Panc1 (cell line): Measurements from ENCODE around the gene ATP5ME. TPM values are rescaled to one million over a fixed set of nuclear protein-coding genes. Genes with fewer than 3 reads are reported as not detected.

Source experiments
- ATAC-seq: fragments of 200-7000 bp; cut with Tn5 transposase; 2 replicates; pipeline ENCODE4 v1.9.1; 2020; ENCODE audit warnings: mild to moderate bottlenecking, moderate library complexity
- BruUV-seq: library from RNA; stranded (reverse); fragments of 400-500 nt; replicated peaks from 2 replicates; lab custom pipeline; 2021; lab: Mats Ljungman, UMichigan
- CTCF ChIA-PET: fragments of 300-600 bp; sonication (Branson Sonifier 250); formaldehyde crosslinking; loops from one replicate; lab custom pipeline; 2022; ENCODE audit warnings: antibody characterized with exemption; lab: Charles Lee
- POLR2A ChIA-PET: fragments of 300-600 bp; sonication (Branson Sonifier 250); formaldehyde crosslinking; loops from one replicate; lab custom pipeline; 2022; ENCODE audit warnings: antibody characterized with exemption; lab: Charles Lee
- DNase-seq: peaks from one replicate; pipeline ENCODE4 v3.0.0-alpha.2; 2010; ENCODE audit warnings: low read depth, low spot score
- H3K27ac ChIP-seq: 2 replicates; pipeline ENCODE4 v1.5.1; 2011; ENCODE audit warnings: mild to moderate bottlenecking, low read length, inconsistent platforms
- H3K27me3 ChIP-seq: fragments of 200-500 bp; sonication (Bioruptor generic); 2 replicates; pipeline ENCODE4 v1.6.0; 2014; ENCODE audit warnings: low read length, inconsistent platforms; ENCODE audit not compliant: control insufficient read depth, insufficient read depth
- H3K36me3 ChIP-seq: fragments of 200-500 bp; sonication (Bioruptor generic); 2 replicates; pipeline ENCODE4 v1.5.1; 2014; ENCODE audit warnings: inconsistent platforms, mild to moderate bottlenecking, low read length, moderate library complexity; ENCODE audit not compliant: control insufficient read depth, insufficient read depth
- H3K4me1 ChIP-seq: 2 replicates; pipeline ENCODE4 v1.5.1; 2011; ENCODE audit warnings: inconsistent platforms, mild to moderate bottlenecking, low read length, moderate library complexity; ENCODE audit not compliant: control insufficient read depth, insufficient read depth
- H3K4me3 ChIP-seq, 2 experiments: 2 replicates each; pipeline ENCODE4 v1.5.1; 2011 to 2012; ENCODE audit warnings: low read depth in 2 of 2, low read length in 2 of 2, mild to moderate bottlenecking in 2 of 2, inconsistent platforms in 1 of 2, moderate library complexity in 1 of 2
- H3K9me3 ChIP-seq: fragments of 200-500 bp; sonication (Bioruptor generic); 2 replicates; pipeline ENCODE4 v1.5.1; 2014; ENCODE audit warnings: low read depth, mild to moderate bottlenecking, inconsistent platforms, low read length, moderate library complexity; ENCODE audit not compliant: control insufficient read depth, insufficient read depth
- CTCF ChIP-seq: fragments of 450-650 bp; IDR thresholded peaks from 2 replicates; pipeline ENCODE4 v1.5.1; 2017; ENCODE audit warnings: mild to moderate bottlenecking
- POLR2AphosphoS5 ChIP-seq: IDR thresholded peaks from 2 replicates; pipeline ENCODE4 v1.6.1; 2012; ENCODE audit warnings: mild to moderate bottlenecking, low read depth, low read length, moderate library complexity
- REST ChIP-seq, 2 experiments: IDR thresholded peaks; 2 replicates each; pipeline ENCODE4 v1.6.1; 2011 to 2012; ENCODE audit warnings: low read depth in 2 of 2, control low read depth in 1 of 2, low read length in 1 of 2, mild to moderate bottlenecking in 1 of 2, moderate library complexity in 1 of 2; ENCODE audit not compliant: insufficient read depth in 1 of 2
- SIN3A ChIP-seq: IDR thresholded peaks from 2 replicates; pipeline ENCODE4 v1.6.1; 2012; ENCODE audit warnings: low read depth, mild to moderate bottlenecking, low read length, moderate library complexity, borderline replicate concordance; ENCODE audit not compliant: insufficient read depth
- TCF7L2 ChIP-seq: IDR thresholded peaks from 2 replicates; pipeline ENCODE4 v1.6.1; 2011; ENCODE audit warnings: mild to moderate bottlenecking, low read depth, low read length, inconsistent platforms
- in situ Hi-C: cut with HindIII; loops from 2 replicates; pipeline ENCODE4 v1.10.0; 2016; ENCODE audit warnings: low sequenced_read_pairs, low pct_unique_long_range_greater_than_20kb
- intact Hi-C: fragments of 100-400 bp; cut with micrococcal nuclease; formaldehyde crosslinking; loops from one replicate; pipeline ENCODE4 v1.10.0; 2022; ENCODE audit not compliant: unreplicated experiment
- total RNA-seq: library from RNA; stranded (reverse); gene quantifications from one replicate; pipeline ENCODE4 v1.2.1, GENCODE V29; 2021; ENCODE audit not compliant: unreplicated experiment

ATP5ME gene
- total RNA-seq, 1 experiment from 2014 or later, result 257 TPM

DNA sequence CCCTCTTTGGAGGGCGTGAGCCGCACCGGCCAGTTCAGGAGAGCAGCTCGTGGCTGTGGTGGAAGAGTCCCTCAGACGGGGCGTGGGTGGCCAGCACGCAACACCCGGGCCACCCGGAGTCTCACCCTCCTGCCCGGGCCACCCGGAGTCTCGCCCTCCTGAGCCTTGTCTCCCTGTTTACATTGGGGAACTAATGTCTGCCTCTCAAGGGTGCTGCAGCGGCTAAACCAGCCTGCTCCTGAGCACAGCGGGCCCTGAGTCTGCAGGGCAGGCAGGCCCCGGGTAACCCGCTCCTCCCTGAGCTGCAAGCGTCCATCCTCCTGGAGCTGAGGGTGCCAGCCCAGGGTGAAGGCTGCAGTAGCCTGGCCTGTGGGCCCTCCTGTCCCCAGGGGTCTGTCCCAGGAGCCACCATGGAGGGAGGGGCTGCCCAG is 45.8 kb downstream of the ATP5ME start:
- BruUV-seq, result no TSS peak

DNA sequence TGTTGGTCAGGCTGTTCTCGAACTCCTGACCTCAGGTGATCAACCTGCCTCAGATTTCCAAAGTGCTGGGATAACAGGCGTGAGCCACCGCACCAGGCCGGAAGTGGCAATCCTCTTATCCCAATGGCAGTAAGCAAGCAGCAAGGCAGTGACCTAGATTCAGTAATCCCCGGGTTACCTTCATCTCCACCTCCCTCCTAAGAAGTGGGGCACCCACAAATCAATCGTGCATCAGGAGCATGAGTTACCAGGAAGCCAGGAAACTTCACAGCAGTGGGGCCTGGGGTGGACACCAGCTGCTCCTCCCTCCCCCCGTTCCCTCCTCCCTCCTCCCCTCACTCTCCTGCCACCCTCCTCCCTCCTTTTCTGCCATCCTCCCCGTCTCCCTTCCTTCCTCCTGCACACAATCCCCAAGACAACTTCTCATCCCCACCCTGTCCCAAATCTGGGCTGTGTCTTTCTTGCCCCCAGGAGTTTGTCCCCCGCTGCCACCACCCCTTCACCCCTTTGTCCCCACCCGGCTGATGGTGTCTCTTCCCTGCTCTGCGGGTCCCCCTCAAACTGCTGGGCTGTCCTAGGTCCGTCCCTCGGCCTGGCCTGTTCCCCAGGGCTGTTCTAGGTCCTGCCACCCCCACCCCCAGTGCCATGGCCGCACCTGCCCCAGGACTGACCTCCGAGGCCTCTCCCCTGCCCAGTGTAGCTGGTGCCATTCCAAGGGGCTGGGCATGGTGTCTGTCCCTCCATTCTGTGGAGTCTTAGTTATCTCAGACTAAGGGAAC is 46.5 kb downstream of the ATP5ME start:
- Histone ChIP-seq H3K36me3 (no peaks in the 10 kb centered on the region), H3K27ac (no peak overlapping the region), H3K4me3 (no peak overlapping the region), H3K9me3 (no peaks in the 10 kb centered on the region), H3K4me1 (no peaks in the 10 kb centered on the region), H3K27me3 (no peaks in the 10 kb centered on the region)
- BruUV-seq, result no TSS peak
- ATAC-seq (no peak), DNase-seq (no peak)
- in situ Hi-C loops (no loop called here), intact Hi-C loops (no loop called here)
- TF ChIP-seq TCF7L2, result no peak
- TF ChIP-seq CTCF, result no peak
- no peak for TF ChIP-seq REST (IDR thresholded peaks at IDR 0.05; ENCODE audit: insufficient read depth in 1 of 2, low read depth in 2 of 2, low read length in 1 of 2)
- TF ChIP-seq SIN3A, result no peak
- TF ChIP-seq POLR2AphosphoS5, result no peak
- ChIA-PET CTCF (no interaction called here), POLR2A (no interaction called here)

More for the DNA sequence above, 45.8 kb downstream of the ATP5ME start:
- Histone ChIP-seq H3K4me1 (no peaks in the 10 kb centered on the region), H3K9me3 (no peaks in the 10 kb centered on the region), H3K27me3 (no peaks in the 10 kb centered on the region), H3K36me3 (no peaks in the 10 kb centered on the region), H3K4me3 (no peak overlapping the region), H3K27ac (no peak overlapping the region)
- DNase-seq, result no peak
- POLR2A ChIA-PET, result no interaction called here
- CTCF ChIA-PET, result no interaction called here
- no peak; the same call in 1 of the 2 replicates for ATAC-seq
- intact Hi-C loops, result no loop called here
- no peak for TF ChIP-seq REST (IDR thresholded peaks at IDR 0.05; ENCODE audit: insufficient read depth in 1 of 2, low read depth in 2 of 2, low read length in 1 of 2)
- no peak for TF ChIP-seq TCF7L2
- TF ChIP-seq CTCF, result no peak
- no peak for TF ChIP-seq SIN3A
- TF ChIP-seq POLR2AphosphoS5, result no peak
- in situ Hi-C loops, result no loop called here
